ENCODE results near the gene NKD2. TPM values are rescaled to one million over a fixed set of nuclear protein-coding genes. Genes with fewer than 3 reads are reported as not detected.

The NKD2 gene
- total RNA-seq, 2 experiments from 2014 or later = 0.17 to 0.30 TPM

- Mint-ChIP-seq H3K4me3 (no peak overlapping the region), H3K9me3 (no peaks in the 10 kb centered on the region), H3K36me3 (ENCODE audit: low read depth) (no peaks in the 10 kb centered on the region), H3K4me1 (ENCODE audit: low read depth) (no peaks in the 10 kb centered on the region), H3K27ac (no peak overlapping the region), H3K27me3 (no peaks in the 10 kb centered on the region)
- H3K9me3 ChIP-seq (ENCODE audit: control insufficient read depth in 1 of 2, insufficient read depth in 1 of 2, low read length in 2 of 2) = peaks cover 0 to 18% of the 10 kb centered on the region in 2 experiments
- no peaks in the 10 kb centered on the region for H3K36me3 ChIP-seq (ENCODE audit: insufficient read depth, low read length)
- ChIA-PET CTCF (no interaction called here), POLR2A (no interaction called here)
- TF ChIP-seq, protein P1, sequence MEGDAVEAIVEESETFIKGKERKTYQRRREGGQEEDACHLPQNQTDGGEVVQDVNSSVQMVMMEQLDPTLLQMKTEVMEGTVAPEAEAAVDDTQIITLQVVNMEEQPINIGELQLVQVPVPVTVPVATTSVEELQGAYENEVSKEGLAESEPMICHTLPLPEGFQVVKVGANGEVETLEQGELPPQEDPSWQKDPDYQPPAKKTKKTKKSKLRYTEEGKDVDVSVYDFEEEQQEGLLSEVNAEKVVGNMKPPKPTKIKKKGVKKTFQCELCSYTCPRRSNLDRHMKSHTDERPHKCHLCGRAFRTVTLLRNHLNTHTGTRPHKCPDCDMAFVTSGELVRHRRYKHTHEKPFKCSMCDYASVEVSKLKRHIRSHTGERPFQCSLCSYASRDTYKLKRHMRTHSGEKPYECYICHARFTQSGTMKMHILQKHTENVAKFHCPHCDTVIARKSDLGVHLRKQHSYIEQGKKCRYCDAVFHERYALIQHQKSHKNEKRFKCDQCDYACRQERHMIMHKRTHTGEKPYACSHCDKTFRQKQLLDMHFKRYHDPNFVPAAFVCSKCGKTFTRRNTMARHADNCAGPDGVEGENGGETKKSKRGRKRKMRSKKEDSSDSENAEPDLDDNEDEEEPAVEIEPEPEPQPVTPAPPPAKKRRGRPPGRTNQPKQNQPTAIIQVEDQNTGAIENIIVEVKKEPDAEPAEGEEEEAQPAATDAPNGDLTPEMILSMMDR (IDR thresholded peaks at IDR 0.05) = no peak
- no peak overlapping the region for H3K27ac ChIP-seq (ENCODE audit: low read depth in 1 of 2, low read length in 2 of 2)
- intact Hi-C loops (cut with DNase I, micrococcal nuclease) = no loop called here
- no peaks in the 10 kb centered on the region for H3K4me1 ChIP-seq (ENCODE audit: insufficient read depth, low read length)
- no peak for DNase-seq
- no peaks in the 10 kb centered on the region for H3K27me3 ChIP-seq (ENCODE audit: control insufficient read depth in 1 of 2, insufficient read depth in 2 of 2, low read length in 2 of 2)
- ATAC-seq (ENCODE audit: poor library complexity) = no peak
- H3K4me3 ChIP-seq (ENCODE audit: low read length) = no peak overlapping the region
These were observed 20.8 kb downstream of the NKD2 start for GRCh38 chr5:1029282-1029944.

DNA sequence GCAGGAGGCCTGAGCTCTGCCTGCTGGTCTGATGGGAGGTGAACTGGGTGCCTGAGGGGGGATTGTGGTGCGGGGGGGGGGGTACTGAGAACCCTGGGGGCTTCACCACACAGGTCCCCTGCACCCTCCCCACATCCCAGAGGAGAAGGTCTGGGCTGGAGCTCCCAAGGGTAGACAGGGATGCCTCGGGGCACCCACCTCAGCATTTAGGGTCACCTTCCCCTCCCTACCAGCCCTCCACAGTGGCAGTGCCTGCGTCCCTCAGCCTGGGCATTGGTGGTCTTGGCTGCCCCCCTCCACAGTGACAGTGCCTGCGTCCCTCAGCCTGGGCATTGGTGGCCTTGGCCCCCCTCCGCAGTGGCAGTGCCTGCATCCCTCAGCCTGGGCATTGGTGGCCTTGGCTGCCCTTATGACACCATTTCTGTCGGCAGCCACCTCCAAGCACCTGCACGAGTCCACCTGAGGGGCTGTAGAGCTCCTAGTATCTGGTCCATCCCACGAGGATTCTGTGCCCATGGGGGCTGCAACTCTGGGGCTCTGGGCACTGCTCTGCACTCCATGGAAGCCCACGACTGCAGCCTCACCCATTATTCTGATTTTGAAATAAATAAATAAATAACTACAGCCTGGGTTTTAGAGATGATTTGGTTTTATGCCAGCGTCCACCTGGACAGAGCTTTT is 21.5 kb downstream of the NKD2 start:
- peak in 1 of 14 experiments; percentile 3 for DNase-seq
- no peaks in the 10 kb centered on the region for H3K9me3 Mint-ChIP-seq
- POLR2A ChIA-PET = no interaction called here
- TF ChIP-seq, protein P1 (IDR thresholded peaks at IDR 0.05) = no peak
- H3K4me3 Mint-ChIP-seq = no peak overlapping the region
- no peak overlapping the region for H3K27ac Mint-ChIP-seq
- CTCF ChIA-PET = no interaction called here
- Histone ChIP-seq H3K27me3 (ENCODE audit: control insufficient read depth in 1 of 2, insufficient read depth in 2 of 2, low read length in 2 of 2) (no peaks in the 10 kb centered on the region), H3K27ac (ENCODE audit: low read depth in 1 of 2, low read length in 2 of 2) (no peak overlapping the region), H3K36me3 (ENCODE audit: insufficient read depth, low read length) (no peaks in the 10 kb centered on the region), H3K4me3 (ENCODE audit: low read length) (no peak overlapping the region), H3K9me3 (ENCODE audit: control insufficient read depth in 1 of 2, insufficient read depth in 1 of 2, low read length in 2 of 2) (peaks cover 0 to 18% of the 10 kb centered on the region in 2 experiments), H3K4me1 (ENCODE audit: insufficient read depth, low read length) (no peaks in the 10 kb centered on the region)
- no peaks in the 10 kb centered on the region for H3K36me3 Mint-ChIP-seq (ENCODE audit: low read depth)
- no peaks in the 10 kb centered on the region for H3K27me3 Mint-ChIP-seq
- no peaks in the 10 kb centered on the region for H3K4me1 Mint-ChIP-seq (ENCODE audit: low read depth)
- ATAC-seq (ENCODE audit: poor library complexity) = no peak
- intact Hi-C loops (cut with DNase I, micrococcal nuclease) = no loop called here

- H3K9me3 Mint-ChIP-seq = no peaks in the 10 kb centered on the region
- ChIA-PET POLR2A (no interaction called here), CTCF (interaction anchor here (0.8 kb wide), 1 partner anchor 109 kb away, joined by 3 read pairs; no protein-coding TSS in a partner anchor)
- no peaks in the 10 kb centered on the region for H3K27me3 Mint-ChIP-seq
- TF ChIP-seq, protein P1 (IDR thresholded peaks at IDR 0.05) = no peak
- no peaks in the 10 kb centered on the region for H3K36me3 ChIP-seq (ENCODE audit: insufficient read depth, low read length)
- H3K36me3 Mint-ChIP-seq (ENCODE audit: low read depth) = no peaks in the 10 kb centered on the region
- H3K27ac ChIP-seq (ENCODE audit: low read depth in 1 of 2, low read length in 2 of 2) = no peak overlapping the region
- H3K4me3 Mint-ChIP-seq = no peak overlapping the region
- no peaks in the 10 kb centered on the region for H3K27me3 ChIP-seq (ENCODE audit: control insufficient read depth in 1 of 2, insufficient read depth in 2 of 2, low read length in 2 of 2)
- no peaks in the 10 kb centered on the region for H3K4me1 Mint-ChIP-seq (ENCODE audit: low read depth)
- peaks cover 0 to 18% of the 10 kb centered on the region in 2 experiments for H3K9me3 ChIP-seq (ENCODE audit: control insufficient read depth in 1 of 2, insufficient read depth in 1 of 2, low read length in 2 of 2)
- ATAC-seq (ENCODE audit: poor library complexity) = no peak
- no peaks in the 10 kb centered on the region for H3K4me1 ChIP-seq (ENCODE audit: insufficient read depth, low read length)
- H3K27ac Mint-ChIP-seq = no peak overlapping the region
- peak in 1 of 14 experiments; percentile 2 for DNase-seq
- intact Hi-C loops (cut with DNase I, micrococcal nuclease) = no loop called here
- H3K4me3 ChIP-seq (ENCODE audit: low read length) = no peak overlapping the region
These were observed 22.2 kb downstream of the NKD2 start for GRCh38 chr5:1030801-1031271.

Measured in CD4-positive, alpha-beta T cell (primary cell).